Activated T-helper 1 cell treated with anti-CD3 and anti-CD28 coated beads, Interleukin-2, amount 50 U/mL, for 16 hours (primary cell): Measurements from ENCODE around the gene VPS54.

Source experiments
- DNase-seq, 2 donors: peaks; one replicate each; pipeline ENCODE4 v3.0.0-alpha.2; 2020; ENCODE audit warnings: low read depth in 1 of 2, low spot score in 1 of 2

The VPS54 gene

GRCh38 chr2:63846487-63846886 lies 172.7 kb downstream of the VPS54 start:
- no peak for DNase-seq

DNA sequence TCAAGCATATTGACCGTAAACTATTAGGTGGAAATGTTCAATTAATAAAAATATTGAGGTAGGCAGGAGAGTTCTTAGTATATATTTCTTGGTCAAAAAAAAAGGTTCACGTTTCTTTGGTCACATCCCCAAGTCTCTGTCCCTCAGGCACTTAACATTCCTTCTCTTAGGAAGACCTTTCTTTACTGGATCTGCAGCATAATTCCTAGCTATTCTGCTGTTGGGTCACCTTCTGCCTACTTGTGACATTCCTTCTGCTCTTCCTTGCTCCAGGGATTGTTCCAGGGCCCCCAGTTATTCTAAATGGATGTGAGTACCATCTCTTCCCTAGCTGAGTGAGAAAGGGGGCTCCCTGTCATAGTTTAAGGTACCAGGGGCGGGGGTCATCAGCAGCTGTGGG lies 173.4 kb downstream of the VPS54 start:
- DNase-seq: no peak

- no peak for DNase-seq
These were observed 174.6 kb downstream of the VPS54 start for GRCh38 chr2:63844616-63845015.

- no peak for DNase-seq
These were observed 175.4 kb downstream of the VPS54 start for GRCh38 chr2:63843791-63844190.

- DNase-seq: no peak
These were observed 176.1 kb downstream of the VPS54 start for GRCh38 chr2:63843093-63843492.

- DNase-seq: no peak
These were observed 176.8 kb downstream of the VPS54 start for GRCh38 chr2:63842149-63843061.
